NCI-H1417 treated with DMSO at 0.1 percent for 48 hours (cell line): Measurements from ENCODE around the gene NUP153.
"Not testable (repeated sequence)": the region's sequence is repeated elsewhere in the genome, so short reads cannot be mapped to it uniquely, and the experiment has no call there.

Experiments
- DNase-seq: peaks from one replicate; lab custom pipeline; 2025; lab: John Stamatoyannopoulos, UW

Gene NUP153

DNA sequence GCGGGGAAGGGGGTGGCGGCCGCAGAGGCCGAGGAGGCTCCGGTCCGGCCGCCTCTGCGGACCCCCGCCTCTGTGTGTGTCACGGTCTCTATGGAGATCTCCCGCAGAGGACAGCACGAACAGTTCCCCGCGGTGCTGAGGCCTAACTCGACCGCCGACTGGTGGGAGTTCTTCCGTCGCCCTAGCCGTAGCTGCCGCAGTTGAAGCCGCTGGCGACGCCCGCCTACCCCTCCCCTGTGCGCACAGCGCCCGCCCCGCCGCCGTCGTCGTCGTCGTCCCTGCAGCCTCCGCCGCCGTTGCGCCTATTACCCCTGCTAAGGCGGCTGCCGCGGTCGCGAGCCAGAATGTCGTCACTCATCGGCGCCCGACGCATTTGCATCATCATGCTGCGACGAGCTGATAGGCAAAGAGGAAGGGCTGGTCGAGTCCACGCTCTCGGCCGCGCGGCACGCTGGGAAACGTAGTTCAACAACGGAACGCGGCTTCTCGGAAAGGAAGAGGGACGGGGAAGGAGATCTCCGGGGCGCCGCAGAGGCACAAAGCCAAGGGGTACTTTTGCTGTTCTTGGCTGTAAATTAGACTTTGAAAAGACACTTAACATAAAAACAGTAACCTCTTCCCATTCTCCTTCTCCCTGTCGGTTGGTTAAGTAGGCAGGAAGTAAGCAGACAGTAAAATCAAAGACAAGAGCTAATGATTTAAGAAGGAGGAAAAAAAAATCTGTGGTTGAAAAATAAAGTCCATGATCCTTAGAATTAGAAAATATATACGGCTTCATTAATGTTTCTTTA is at the start of gene NUP153:
Gene NUP153, minus strand, starts transcription at position 346 of the 791 bp plus-strand sequence. CDS start 538 bp downstream, outside the sequence.
- DNase-seq = peak; percentile 80

DNA sequence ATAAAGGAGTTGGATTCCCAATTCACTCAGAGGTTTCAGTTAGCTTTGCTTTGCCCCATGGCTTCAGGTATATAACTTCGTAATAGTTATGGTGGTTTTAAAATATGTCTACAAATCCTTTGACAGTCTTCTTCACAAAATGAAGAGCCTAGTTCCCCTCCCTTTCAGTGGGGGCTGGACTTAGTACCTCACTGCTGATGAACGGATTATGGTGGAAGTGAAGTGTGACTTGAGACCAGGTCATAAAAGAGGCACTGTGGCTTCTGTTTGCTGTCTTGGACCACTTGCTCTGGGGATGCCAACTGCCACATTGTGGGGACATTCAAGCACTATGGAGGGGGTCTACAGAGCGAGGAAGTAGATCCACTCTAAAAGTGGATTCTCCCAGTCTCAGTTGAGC is 47.5 kb upstream of the NUP153 start:
- no peak for DNase-seq

- not testable (repeated sequence) for DNase-seq
Observed at GRCh38 chr6:17745324-17745723, 38.6 kb upstream of the NUP153 start.

- DNase-seq = not testable (repeated sequence)
Observed at GRCh38 chr6:17744757-17745308, 38.1 kb upstream of the NUP153 start.

GRCh38 chr6:17744019-17744756 is 37.5 kb upstream of the NUP153 start:
- no peak for DNase-seq

- no peak for DNase-seq
Observed at GRCh38 chr6:17741507-17741906, 34.8 kb upstream of the NUP153 start.

GRCh38 chr6:17740559-17741220 is 34.0 kb upstream of the NUP153 start:
- DNase-seq = no peak

DNA sequence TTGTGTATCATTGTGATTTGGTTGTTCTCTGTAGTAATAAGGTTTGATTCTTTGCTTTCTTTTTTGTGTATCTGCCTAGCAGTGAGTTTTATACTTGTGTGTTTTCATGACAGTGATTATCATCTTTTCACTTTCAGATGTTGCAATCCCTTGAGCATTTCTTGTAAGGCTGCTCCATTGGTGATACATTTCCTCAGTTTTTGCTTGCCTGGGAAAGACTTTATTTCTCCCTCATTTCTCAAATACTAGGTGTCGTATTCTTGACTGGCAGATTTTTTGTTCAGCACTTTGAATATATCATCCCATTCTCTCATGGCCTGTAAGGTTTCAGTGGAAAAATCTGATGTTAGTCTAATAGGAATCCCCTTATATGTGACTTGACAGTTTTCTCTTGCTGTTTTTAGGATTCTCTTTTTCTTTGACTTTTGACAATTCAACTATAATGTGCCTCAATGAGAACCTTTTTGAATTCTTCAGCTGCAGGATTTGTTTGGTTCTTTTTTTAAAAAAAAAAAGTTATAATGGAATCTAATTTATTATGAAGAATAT is 31.1 kb upstream of the NUP153 start:
- no peak for DNase-seq

- DNase-seq = not testable (repeated sequence)
Observed at GRCh38 chr6:17735311-17735710, 28.6 kb upstream of the NUP153 start.

- DNase-seq = no peak
Observed at GRCh38 chr6:17730078-17730704, 23.5 kb upstream of the NUP153 start.

- no peak for DNase-seq
Observed at GRCh38 chr6:17729223-17730077, 22.7 kb upstream of the NUP153 start.

GRCh38 chr6:17728551-17729222 is 22.0 kb upstream of the NUP153 start:
- no peak for DNase-seq

DNA sequence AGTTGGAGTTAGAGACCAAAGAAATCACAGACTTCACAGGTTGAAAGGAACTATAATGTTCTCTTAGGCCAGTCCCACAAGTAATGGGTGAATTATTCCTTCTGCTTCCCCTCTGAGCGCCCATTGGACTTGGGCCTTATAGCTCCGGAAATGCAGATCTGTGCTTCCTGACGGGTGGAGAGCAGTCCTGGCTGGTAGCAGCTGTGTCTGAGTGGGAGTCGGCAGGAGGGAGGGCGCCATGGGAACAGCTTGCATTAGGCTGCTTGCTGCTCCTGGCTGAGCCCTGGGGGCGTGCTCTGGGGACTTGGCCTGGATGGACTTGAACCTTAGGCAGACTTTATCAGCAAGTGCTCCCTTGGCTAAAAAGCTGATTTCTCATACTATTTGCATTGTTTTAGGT is 18.4 kb upstream of the NUP153 start:
- no peak for DNase-seq

- DNase-seq = no peak
Observed at GRCh38 chr6:17724341-17724740, 17.6 kb upstream of the NUP153 start.

DNA sequence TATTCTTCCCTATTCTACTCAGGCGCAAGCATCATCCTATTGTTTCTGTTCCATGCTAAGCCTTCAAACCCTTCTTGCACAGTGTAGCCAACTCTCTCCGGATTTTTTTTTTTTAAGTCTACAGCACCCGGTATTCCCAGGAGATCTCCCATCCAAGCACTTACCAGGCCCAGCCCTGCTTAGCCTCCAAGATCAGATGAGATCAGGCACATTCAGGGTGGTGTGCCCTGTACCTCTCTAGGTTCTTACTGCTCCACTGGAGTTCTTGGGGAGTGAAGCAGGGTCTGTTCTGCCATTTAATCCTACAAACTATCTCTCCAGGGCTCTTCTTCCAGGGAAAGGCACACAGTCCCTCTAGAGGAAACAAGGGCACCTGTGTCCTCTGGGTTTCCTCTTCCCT is 14.9 kb upstream of the NUP153 start:
- no peak for DNase-seq

GRCh38 chr6:17719323-17720041 is 12.8 kb upstream of the NUP153 start:
- no peak for DNase-seq

GRCh38 chr6:17716221-17716620 is 9.5 kb upstream of the NUP153 start:
- no peak for DNase-seq

DNA sequence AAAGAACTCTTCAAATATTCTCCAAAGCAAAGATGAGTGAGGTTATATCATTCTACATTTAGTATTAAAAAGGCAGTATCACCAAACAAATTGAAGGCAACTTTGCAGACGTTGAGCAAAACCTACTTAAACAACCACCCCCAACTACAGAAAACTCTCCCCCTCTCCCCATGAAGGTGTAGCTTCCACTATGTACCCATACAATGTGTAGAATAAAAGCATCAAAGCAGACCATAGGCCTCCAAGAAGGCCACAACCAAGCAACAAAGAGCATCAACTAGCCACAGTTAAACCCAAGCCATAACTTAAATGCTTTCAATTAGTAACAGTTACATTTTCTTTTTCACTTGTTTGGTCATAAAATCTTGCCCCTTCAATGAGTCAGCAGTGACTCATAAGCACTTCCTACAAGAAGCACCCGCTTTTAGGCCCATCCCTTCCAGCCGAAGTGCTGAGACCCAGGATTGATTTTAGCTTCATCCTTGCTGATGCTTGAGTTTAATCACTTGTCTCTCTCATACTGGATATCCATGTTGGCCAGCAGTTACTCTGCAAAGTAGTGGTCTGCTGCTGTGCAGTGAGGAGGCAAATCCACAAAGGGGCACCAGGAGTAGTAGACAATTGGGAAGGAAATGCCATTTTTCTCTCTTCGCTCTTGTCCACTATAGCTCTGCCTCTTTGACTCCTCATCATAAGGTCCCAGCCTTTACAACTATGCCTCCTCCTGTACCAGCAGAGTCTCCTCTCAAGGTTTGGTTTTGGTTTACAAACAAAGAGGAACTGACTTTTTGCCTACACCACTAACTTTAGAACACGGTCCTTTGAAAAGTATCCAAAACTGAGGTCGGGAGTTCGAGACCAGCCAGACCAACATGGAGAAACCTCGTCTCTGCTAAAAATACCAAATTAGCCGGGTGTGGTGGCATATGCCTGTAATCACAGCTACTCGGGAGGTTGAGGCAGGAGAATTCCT is 8.4 kb upstream of the NUP153 start:
- DNase-seq = no peak
